PC-9 (cell line): Measurements from ENCODE around the gene SH3RF3. TPM values are rescaled to one million over a fixed set of nuclear protein-coding genes. Genes with fewer than 3 reads are reported as not detected.

ENCODE experiments used
- BruUV-seq: library from RNA; stranded (reverse); fragments of 400-500 nt; replicated peaks from 2 replicates; lab custom pipeline; 2021; lab: Mats Ljungman, UMichigan
- CTCF ChIA-PET: fragments of 300-600 bp; sonication (Branson Sonifier 250); formaldehyde crosslinking; loops from one replicate; lab custom pipeline; 2022; ENCODE audit warnings: antibody characterized with exemption; lab: Charles Lee
- POLR2A ChIA-PET: fragments of 300-600 bp; sonication (Branson Sonifier 250); formaldehyde crosslinking; loops from one replicate; lab custom pipeline; 2022; ENCODE audit warnings: antibody characterized with exemption; ENCODE audit not compliant: unreplicated experiment; lab: Charles Lee
- DNase-seq, 2 experiments: peaks; one replicate each; pipeline versions ENCODE4 v3.0.0 to v3.0.0-alpha.2; 2015 to 2022; ENCODE audit warnings: mixed read lengths in 1 of 2
- H2AFZ ChIP-seq: fragments of 200-600 bp; sonication (generic); 2 replicates; pipeline ENCODE4 v1.8.1; 2017; ENCODE audit warnings: antibody characterized with exemption
- H3F3A ChIP-seq: fragments of 200-600 bp; sonication (generic); 2 replicates; pipeline ENCODE4 v1.8.1; 2017; ENCODE audit warnings: antibody characterized with exemption, mild to moderate bottlenecking, low read depth; ENCODE audit not compliant: insufficient read depth
- H3K27ac ChIP-seq: fragments of 200-600 bp; sonication (generic); 2 replicates; pipeline ENCODE4 v1.6.1; 2016; ENCODE audit warnings: mixed run types
- H3K27me3 ChIP-seq: fragments of 200-600 bp; sonication (generic); 2 replicates; pipeline ENCODE4 v1.6.1; 2016; ENCODE audit warnings: low read depth, mixed run types; ENCODE audit not compliant: insufficient read depth
- H3K36me3 ChIP-seq: fragments of 200-600 bp; sonication (generic); 2 replicates; pipeline ENCODE4 v1.6.1; 2016; ENCODE audit warnings: low read depth, mixed run types
- H3K4me1 ChIP-seq: fragments of 200-600 bp; sonication (generic); replicated peaks from 2 replicates; pipeline ENCODE4 v1.6.1; 2016; ENCODE audit warnings: mixed run types; ENCODE audit not compliant: insufficient read depth
- H3K4me2 ChIP-seq: fragments of 200-600 bp; sonication (generic); 2 replicates; pipeline ENCODE4 v1.6.1; 2017; ENCODE audit warnings: mixed run types
- H3K4me3 ChIP-seq: fragments of 200-600 bp; sonication (generic); 2 replicates; pipeline ENCODE4 v1.6.1; 2016; ENCODE audit warnings: mixed run types
- H3K79me2 ChIP-seq: fragments of 200-600 bp; sonication (generic); 2 replicates; pipeline ENCODE4 v1.6.1; 2017; ENCODE audit warnings: low read depth, mixed run types
- H3K9me2 ChIP-seq: fragments of 200-600 bp; sonication (generic); 2 replicates; pipeline ENCODE4 v1.8.1; 2017; ENCODE audit warnings: mild to moderate bottlenecking; ENCODE audit not compliant: insufficient read depth
- H3K9me3 ChIP-seq: fragments of 200-600 bp; sonication (generic); 2 replicates; pipeline ENCODE4 v1.8.1; 2016; ENCODE audit warnings: low read depth; ENCODE audit not compliant: insufficient read depth
- H4K20me1 ChIP-seq: fragments of 200-600 bp; sonication (generic); 2 replicates; pipeline ENCODE4 v1.8.1; 2017; ENCODE audit not compliant: insufficient read depth
- CTCF ChIP-seq: fragments of 200-600 bp; sonication (generic); conservative IDR thresholded peaks from 2 replicates; pipeline ENCODE4 v1.6.1; 2017; ENCODE audit warnings: mixed run types, antibody characterized with exemption, mild to moderate bottlenecking, moderate library complexity
- EZH2 ChIP-seq: fragments of 200-600 bp; sonication (generic); IDR thresholded peaks from 2 replicates; pipeline ENCODE4 v1.8.0; 2017; ENCODE audit warnings: antibody characterized with exemption, low read depth
- intact Hi-C: fragments of 100-400 bp; cut with micrococcal nuclease; formaldehyde crosslinking; loops from one replicate; pipeline ENCODE4 v1.10.0; 2022; ENCODE audit not compliant: unreplicated experiment
- total RNA-seq: library from RNA; stranded (reverse); gene quantifications from 2 replicates; pipeline ENCODE4 v1.2.3, GENCODE V29; 2021

Gene SH3RF3
- total RNA-seq, 1 experiment from 2014 or later, result 6.1 TPM

GRCh38 chr2:109256111-109256510, 127.1 kb downstream of the SH3RF3 start:
- Histone ChIP-seq H3K27me3 (no peaks in the 10 kb centered on the region), H3K36me3 (no peaks in the 10 kb centered on the region), H3K4me3 (no peak overlapping the region), H2AFZ (no peak overlapping the region), H3K4me1 (no peaks in the 10 kb centered on the region), H3K9me2 (no peaks in the 10 kb centered on the region), H4K20me1 (no peaks in the 10 kb centered on the region), H3K4me2 (no peak overlapping the region), H3K79me2 (peaks cover 4% of the 10 kb centered on the region; the same call in 1 of the 2 replicates), H3K27ac (no peak overlapping the region), H3F3A (no peaks in the 10 kb centered on the region; the same call in 1 of the 2 replicates), H3K9me3 (no peaks in the 10 kb centered on the region)
- no peak for DNase-seq
- TF ChIP-seq EZH2 (no peak), CTCF (no peak)
- intact Hi-C loops, result no loop called here
- ChIA-PET POLR2A (no interaction called here), CTCF (no interaction called here)
- BruUV-seq, result no TSS peak

GRCh38 chr2:109256921-109257320, 127.9 kb downstream of the SH3RF3 start:
- CTCF ChIA-PET, result no interaction called here
- Histone ChIP-seq H3K36me3 (no peaks in the 10 kb centered on the region), H3K9me2 (no peaks in the 10 kb centered on the region), H3K27me3 (no peaks in the 10 kb centered on the region), H3K4me2 (no peak overlapping the region), H3K4me1 (no peaks in the 10 kb centered on the region), H3F3A (no peaks in the 10 kb centered on the region; the same call in 1 of the 2 replicates), H3K79me2 (peaks cover 5% of the 10 kb centered on the region; the same call in 1 of the 2 replicates), H2AFZ (no peak overlapping the region), H3K4me3 (no peak overlapping the region), H3K27ac (no peak overlapping the region), H3K9me3 (no peaks in the 10 kb centered on the region), H4K20me1 (no peaks in the 10 kb centered on the region)
- intact Hi-C loops, result no loop called here
- no peak for DNase-seq
- no TSS peak for BruUV-seq
- POLR2A ChIA-PET, result no interaction called here
- no peak for TF ChIP-seq CTCF
- no peak for TF ChIP-seq EZH2

GRCh38 chr2:109257653-109258052, 128.6 kb downstream of the SH3RF3 start:
- H3K27ac ChIP-seq, result no peak overlapping the region
- CTCF ChIA-PET, result no interaction called here
- no peaks in the 10 kb centered on the region for H3K9me3 ChIP-seq
- no TSS peak for BruUV-seq
- H3K79me2 ChIP-seq, result peaks cover 10% of the 10 kb centered on the region; the same call in 1 of the 2 replicates
- no peak for DNase-seq
- H3K4me2 ChIP-seq, result no peak overlapping the region
- POLR2A ChIA-PET, result no interaction called here
- no peaks in the 10 kb centered on the region for H4K20me1 ChIP-seq
- H3K4me1 ChIP-seq, result 0 out of 2 replicates have a peak, but pooled peaks cover 2% of the 10 kb centered on the region
- no peak overlapping the region for H3K4me3 ChIP-seq
- H3K9me2 ChIP-seq, result no peaks in the 10 kb centered on the region
- intact Hi-C loops, result no loop called here
- TF ChIP-seq EZH2 (no peak), CTCF (no peak)
- no peak overlapping the region for H2AFZ ChIP-seq
- H3K27me3 ChIP-seq, result no peaks in the 10 kb centered on the region
- H3K36me3 ChIP-seq, result no peaks in the 10 kb centered on the region
- H3F3A ChIP-seq, result no peaks in the 10 kb centered on the region; the same call in 1 of the 2 replicates
